ENCODE measurements around the gene ABCG1. TPM values are rescaled to one million over a fixed set of nuclear protein-coding genes. Genes with fewer than 3 reads are reported as not detected.

ABCG1 gene
- total and polyA plus RNA-seq, 2 experiments from 2014 or later = 1.3 to 4.4 TPM

GRCh38 chr21:42215942-42216725 is 2.8 kb upstream of the ABCG1 start:
- Mint-ChIP-seq H3K4me1 (peaks cover 4% of the 10 kb centered on the region), H3K36me3 (ENCODE audit: low read depth) (peaks cover 3% of the 10 kb centered on the region; the same call in 1 of the 3 replicates), H3K4me3 (no peak overlapping the region), H3K9me3 (peaks cover 27% of the 10 kb centered on the region), H3K27me3 (ENCODE audit: insufficient read depth, low read depth, poor library complexity) (peaks cover 19% of the 10 kb centered on the region), H3K27ac (no peak overlapping the region)
- Histone ChIP-seq H3K9me2 (ENCODE audit: insufficient read depth) (no peaks in the 10 kb centered on the region), H3K4me3 (no peak overlapping the region), H3K4me2 (no peak overlapping the region), H3K4me1 (ENCODE audit: insufficient read depth) (peaks cover 9% of the 10 kb centered on the region), H4K20me1 (replicated peaks; ENCODE audit: insufficient read depth) (no peaks in the 10 kb centered on the region), H3F3A (replicated peaks; ENCODE audit: low read depth) (no peaks in the 10 kb centered on the region), H3K79me2 (replicated peaks; ENCODE audit: insufficient read depth) (no peaks in the 10 kb centered on the region), H3K27me3 (ENCODE audit: insufficient read depth) (peaks cover 35% of the 10 kb centered on the region), H3K27ac (ENCODE audit: low read depth) (no peak overlapping the region), H2AFZ (no peak overlapping the region), H3K36me3 (ENCODE audit: insufficient read depth) (no peaks in the 10 kb centered on the region)
- DNase-seq (ENCODE audit: low spot score) (no peak), ATAC-seq (no peak)
- TF ChIP-seq REST (IDR thresholded peaks at IDR 0.05; ENCODE audit: unreplicated experiment) (no peak), NANOG (IDR thresholded peaks at IDR 0.05; ENCODE audit: borderline replicate concordance) (no peak), CREB1 (CRISPR knock-in tag; IDR thresholded peaks at IDR 0.05; ENCODE audit: low read depth) (no peak), JUNB (IDR thresholded peaks at IDR 0.05; ENCODE audit: unreplicated experiment) (no peak), ZNF331 (CRISPR knock-in tag; IDR thresholded peaks at IDR 0.05; ENCODE audit: low read depth) (no peak), STAT1 (IDR thresholded peaks at IDR 0.05; ENCODE audit: unreplicated experiment) (no peak), EZH2phosphoT487 (IDR thresholded peaks at IDR 0.05; ENCODE audit: unreplicated experiment) (no peak), EZH2 (IDR thresholded peaks at IDR 0.05; ENCODE audit: low read depth, unreplicated experiment) (no peak)
- TF ChIP-seq, protein P1, sequence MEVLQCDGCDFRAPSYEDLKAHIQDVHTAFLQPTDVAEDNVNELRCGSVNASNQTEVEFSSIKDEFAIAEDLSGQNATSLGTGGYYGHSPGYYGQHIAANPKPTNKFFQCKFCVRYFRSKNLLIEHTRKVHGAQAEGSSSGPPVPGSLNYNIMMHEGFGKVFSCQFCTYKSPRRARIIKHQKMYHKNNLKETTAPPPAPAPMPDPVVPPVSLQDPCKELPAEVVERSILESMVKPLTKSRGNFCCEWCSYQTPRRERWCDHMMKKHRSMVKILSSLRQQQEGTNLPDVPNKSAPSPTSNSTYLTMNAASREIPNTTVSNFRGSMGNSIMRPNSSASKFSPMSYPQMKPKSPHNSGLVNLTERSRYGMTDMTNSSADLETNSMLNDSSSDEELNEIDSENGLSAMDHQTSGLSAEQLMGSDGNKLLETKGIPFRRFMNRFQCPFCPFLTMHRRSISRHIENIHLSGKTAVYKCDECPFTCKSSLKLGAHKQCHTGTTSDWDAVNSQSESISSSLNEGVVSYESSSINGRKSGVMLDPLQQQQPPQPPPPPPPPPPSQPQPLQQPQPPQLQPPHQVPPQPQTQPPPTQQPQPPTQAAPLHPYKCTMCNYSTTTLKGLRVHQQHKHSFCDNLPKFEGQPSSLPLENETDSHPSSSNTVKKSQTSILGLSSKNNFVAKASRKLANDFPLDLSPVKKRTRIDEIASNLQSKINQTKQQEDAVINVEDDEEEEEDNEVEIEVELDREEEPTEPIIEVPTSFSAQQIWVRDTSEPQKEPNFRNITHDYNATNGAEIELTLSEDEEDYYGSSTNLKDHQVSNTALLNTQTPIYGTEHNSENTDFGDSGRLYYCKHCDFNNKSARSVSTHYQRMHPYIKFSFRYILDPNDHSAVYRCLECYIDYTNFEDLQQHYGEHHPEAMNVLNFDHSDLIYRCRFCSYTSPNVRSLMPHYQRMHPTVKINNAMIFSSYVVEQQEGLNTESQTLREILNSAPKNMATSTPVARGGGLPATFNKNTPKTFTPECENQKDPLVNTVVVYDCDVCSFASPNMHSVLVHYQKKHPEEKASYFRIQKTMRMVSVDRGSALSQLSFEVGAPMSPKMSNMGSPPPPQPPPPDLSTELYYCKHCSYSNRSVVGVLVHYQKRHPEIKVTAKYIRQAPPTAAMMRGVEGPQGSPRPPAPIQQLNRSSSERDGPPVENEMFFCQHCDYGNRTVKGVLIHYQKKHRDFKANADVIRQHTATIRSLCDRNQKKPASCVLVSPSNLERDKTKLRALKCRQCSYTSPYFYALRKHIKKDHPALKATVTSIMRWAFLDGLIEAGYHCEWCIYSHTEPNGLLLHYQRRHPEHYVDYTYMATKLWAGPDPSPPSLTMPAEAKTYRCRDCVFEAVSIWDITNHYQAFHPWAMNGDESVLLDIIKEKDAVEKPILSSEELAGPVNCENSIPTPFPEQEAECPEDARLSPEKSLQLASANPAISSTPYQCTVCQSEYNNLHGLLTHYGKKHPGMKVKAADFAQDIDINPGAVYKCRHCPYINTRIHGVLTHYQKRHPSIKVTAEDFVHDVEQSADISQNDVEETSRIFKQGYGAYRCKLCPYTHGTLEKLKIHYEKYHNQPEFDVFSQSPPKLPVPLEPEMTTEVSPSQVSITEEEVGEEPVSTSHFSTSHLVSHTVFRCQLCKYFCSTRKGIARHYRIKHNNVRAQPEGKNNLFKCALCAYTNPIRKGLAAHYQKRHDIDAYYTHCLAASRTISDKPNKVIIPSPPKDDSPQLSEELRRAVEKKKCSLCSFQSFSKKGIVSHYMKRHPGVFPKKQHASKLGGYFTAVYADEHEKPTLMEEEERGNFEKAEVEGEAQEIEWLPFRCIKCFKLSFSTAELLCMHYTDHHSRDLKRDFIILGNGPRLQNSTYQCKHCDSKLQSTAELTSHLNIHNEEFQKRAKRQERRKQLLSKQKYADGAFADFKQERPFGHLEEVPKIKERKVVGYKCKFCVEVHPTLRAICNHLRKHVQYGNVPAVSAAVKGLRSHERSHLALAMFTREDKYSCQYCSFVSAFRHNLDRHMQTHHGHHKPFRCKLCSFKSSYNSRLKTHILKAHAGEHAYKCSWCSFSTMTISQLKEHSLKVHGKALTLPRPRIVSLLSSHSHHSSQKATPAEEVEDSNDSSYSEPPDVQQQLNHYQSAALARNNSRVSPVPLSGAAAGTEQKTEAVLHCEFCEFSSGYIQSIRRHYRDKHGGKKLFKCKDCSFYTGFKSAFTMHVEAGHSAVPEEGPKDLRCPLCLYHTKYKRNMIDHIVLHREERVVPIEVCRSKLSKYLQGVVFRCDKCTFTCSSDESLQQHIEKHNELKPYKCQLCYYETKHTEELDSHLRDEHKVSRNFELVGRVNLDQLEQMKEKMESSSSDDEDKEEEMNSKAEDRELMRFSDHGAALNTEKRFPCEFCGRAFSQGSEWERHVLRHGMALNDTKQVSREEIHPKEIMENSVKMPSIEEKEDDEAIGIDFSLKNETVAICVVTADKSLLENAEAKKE (CRISPR knock-in tag; IDR thresholded peaks at IDR 0.05) = no peak

All from GM23338 (cell line).